ENCODE data around the gene CPSF4L.

CPSF4L gene

GRCh38 chr17:73232587-73233373, 28.9 kb downstream of the CPSF4L start:
- DNase-seq (ENCODE audit: low spot score): peak; percentile 39

- peak; percentile 96 for DNase-seq (ENCODE audit: low spot score)
Measured at GRCh38 chr17:73231841-73232586, 29.7 kb downstream of the CPSF4L start.

- peak; percentile 45 for DNase-seq (ENCODE audit: low spot score)
Measured at GRCh38 chr17:73231395-73231794, 30.3 kb downstream of the CPSF4L start.

- no peak for DNase-seq (ENCODE audit: low spot score)
Measured at GRCh38 chr17:73230088-73230487, 31.6 kb downstream of the CPSF4L start.

- DNase-seq (ENCODE audit: low spot score): peak; percentile 53
Measured at GRCh38 chr17:73228748-73229236, 32.9 kb downstream of the CPSF4L start.

GRCh38 chr17:73227944-73228343, 33.7 kb downstream of the CPSF4L start:
- no peak for DNase-seq (ENCODE audit: low spot score)

GRCh38 chr17:73227379-73227778, 34.3 kb downstream of the CPSF4L start:
- no peak for DNase-seq (ENCODE audit: low spot score)

GRCh38 chr17:73226556-73227172, 35.0 kb downstream of the CPSF4L start:
- DNase-seq (ENCODE audit: low spot score): no peak

- DNase-seq (ENCODE audit: low spot score): no peak
Measured at GRCh38 chr17:73224663-73225305, 36.9 kb downstream of the CPSF4L start.

GRCh38 chr17:73224237-73224636, 37.4 kb downstream of the CPSF4L start:
- no peak for DNase-seq (ENCODE audit: low spot score)

GRCh38 chr17:73223626-73224230, 38.0 kb downstream of the CPSF4L start:
- no peak for DNase-seq (ENCODE audit: low spot score)

- no peak for DNase-seq (ENCODE audit: low spot score)
Measured at GRCh38 chr17:73215447-73215846, 46.2 kb downstream of the CPSF4L start.

- no peak for DNase-seq (ENCODE audit: low spot score)
Measured at GRCh38 chr17:73214851-73215250, 46.8 kb downstream of the CPSF4L start.

GRCh38 chr17:73214008-73214407, 47.7 kb downstream of the CPSF4L start:
- no peak for DNase-seq (ENCODE audit: low spot score)

GRCh38 chr17:73211745-73212144, 49.9 kb downstream of the CPSF4L start:
- DNase-seq (ENCODE audit: low spot score): no peak

GRCh38 chr17:73210002-73210678, 51.5 kb downstream of the CPSF4L start:
- DNase-seq (ENCODE audit: low spot score): peak; percentile 30

GRCh38 chr17:73209436-73209835, 52.2 kb downstream of the CPSF4L start:
- no peak for DNase-seq (ENCODE audit: low spot score)

- no peak for DNase-seq (ENCODE audit: low spot score)
Measured at GRCh38 chr17:73208139-73208827, 53.4 kb downstream of the CPSF4L start.

GRCh38 chr17:73205459-73205961, 56.2 kb downstream of the CPSF4L start:
- peak; percentile 51 for DNase-seq (ENCODE audit: low spot score)

- DNase-seq (ENCODE audit: low spot score): no peak
Measured at GRCh38 chr17:73203788-73204479, 57.7 kb downstream of the CPSF4L start.
